Activated CD4-positive, alpha-beta memory T cell treated with anti-CD3 and anti-CD28 coated beads for 36 hours (primary cell): Measurements from ENCODE around the gene GABRD. TPM values are rescaled to one million over a fixed set of nuclear protein-coding genes. Genes with fewer than 3 reads are reported as not detected.

Source experiments
- CTCF ChIA-PET: fragments of 350-600 bp; sonication (Branson Sonifier 250); formaldehyde crosslinking; loops from one replicate; lab custom pipeline; 2021; ENCODE audit warnings: antibody characterized with exemption, inconsistent platforms; lab: Charles Lee
- POLR2A ChIA-PET: fragments of 350-600 bp; sonication (Branson Sonifier 250); formaldehyde crosslinking; loops from one replicate; lab custom pipeline; 2021; ENCODE audit warnings: antibody characterized with exemption; lab: Charles Lee
- DNase-seq: peaks from one replicate; pipeline ENCODE4 v3.0.0-alpha.2; 2020
- H3K27ac Mint-ChIP-seq: one replicate; pipeline ENCODE4 v1.8.0; 2021; ENCODE audit warnings: mixed read lengths
- H3K27me3 Mint-ChIP-seq: one replicate; pipeline ENCODE4 v1.8.0; 2021; ENCODE audit warnings: mixed read lengths
- H3K36me3 Mint-ChIP-seq: one replicate; pipeline ENCODE4 v1.8.0; 2021; ENCODE audit warnings: mixed read lengths
- H3K4me1 Mint-ChIP-seq: one replicate; pipeline ENCODE4 v1.8.0; 2021; ENCODE audit warnings: low read depth, mixed read lengths
- H3K4me3 Mint-ChIP-seq: one replicate; pipeline ENCODE4 v1.8.0; 2021; ENCODE audit warnings: mild to moderate bottlenecking, mixed read lengths
- H3K9me3 Mint-ChIP-seq: one replicate; pipeline ENCODE4 v1.8.0; 2021; ENCODE audit warnings: mixed read lengths
- intact Hi-C: fragments of 100-400 bp; cut with micrococcal nuclease; formaldehyde crosslinking; loops from one replicate; pipeline ENCODE4 v1.15.1; 2023
- total RNA-seq, 2 experiments: library from RNA; stranded (reverse); gene quantifications; one replicate each; pipeline ENCODE4 v1.2.3, GENCODE V29; 2021

The GABRD gene
- total RNA-seq, 2 experiments from 2014 or later = not detected

DNA sequence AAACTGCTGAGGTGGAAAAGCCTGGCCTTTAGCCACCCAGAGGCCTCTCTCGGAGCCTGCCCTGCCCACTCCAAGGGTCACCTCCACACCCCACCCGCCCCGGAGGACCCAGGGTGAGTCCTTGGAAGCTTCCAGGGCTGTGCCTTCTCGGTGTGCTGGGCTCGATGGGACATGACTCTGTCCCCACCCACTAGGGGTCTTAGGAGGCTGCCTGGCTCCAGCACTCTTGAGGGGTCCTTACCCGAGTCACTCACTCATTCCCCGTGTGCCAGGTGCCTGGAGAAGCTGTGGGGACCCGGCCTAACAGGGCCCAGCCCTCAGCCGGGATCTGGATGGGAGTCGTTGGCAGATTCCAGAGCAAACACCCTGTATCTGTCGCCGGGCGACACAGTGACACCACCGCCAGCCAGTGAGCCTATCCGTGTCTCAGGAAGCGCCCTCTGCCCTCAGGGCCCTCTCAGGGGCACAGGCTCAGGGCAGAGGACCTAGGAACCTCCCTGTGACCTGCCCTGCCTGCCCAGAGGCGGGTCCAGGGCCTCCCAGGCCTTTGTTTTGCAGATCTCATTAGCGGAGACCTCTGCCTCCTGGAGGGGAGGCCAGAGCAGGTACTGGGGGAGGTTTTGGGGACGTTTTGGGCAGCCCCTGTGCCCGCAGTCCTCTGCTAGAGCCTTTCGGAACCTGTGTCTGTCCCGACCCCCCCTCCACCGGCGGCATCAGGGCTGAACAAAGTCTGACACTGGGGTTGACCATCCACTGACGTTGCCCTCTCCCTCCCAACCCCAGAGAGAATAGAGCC is 28.0 kb downstream of the GABRD start:
- peaks cover 14% of the 10 kb centered on the region for H3K27me3 Mint-ChIP-seq
- intact Hi-C loops = loop anchor here (5.0 kb wide), 1 partner anchor 105 kb away; no protein-coding TSS in a partner anchor
- no peak overlapping the region for H3K27ac Mint-ChIP-seq
- ChIA-PET POLR2A (no interaction called here), CTCF (interaction anchor here (0.6 to 3.8 kb wide), 5 partner anchors 9 to 152 kb away, joined by 3 to 67 read pairs (median 3); no protein-coding TSS in a partner anchor)
- H3K9me3 Mint-ChIP-seq = no peaks in the 10 kb centered on the region
- no peak for DNase-seq
- no peak overlapping the region for H3K4me3 Mint-ChIP-seq
- peaks cover 12% of the 10 kb centered on the region for H3K4me1 Mint-ChIP-seq
- H3K36me3 Mint-ChIP-seq = no peaks in the 10 kb centered on the region

DNA sequence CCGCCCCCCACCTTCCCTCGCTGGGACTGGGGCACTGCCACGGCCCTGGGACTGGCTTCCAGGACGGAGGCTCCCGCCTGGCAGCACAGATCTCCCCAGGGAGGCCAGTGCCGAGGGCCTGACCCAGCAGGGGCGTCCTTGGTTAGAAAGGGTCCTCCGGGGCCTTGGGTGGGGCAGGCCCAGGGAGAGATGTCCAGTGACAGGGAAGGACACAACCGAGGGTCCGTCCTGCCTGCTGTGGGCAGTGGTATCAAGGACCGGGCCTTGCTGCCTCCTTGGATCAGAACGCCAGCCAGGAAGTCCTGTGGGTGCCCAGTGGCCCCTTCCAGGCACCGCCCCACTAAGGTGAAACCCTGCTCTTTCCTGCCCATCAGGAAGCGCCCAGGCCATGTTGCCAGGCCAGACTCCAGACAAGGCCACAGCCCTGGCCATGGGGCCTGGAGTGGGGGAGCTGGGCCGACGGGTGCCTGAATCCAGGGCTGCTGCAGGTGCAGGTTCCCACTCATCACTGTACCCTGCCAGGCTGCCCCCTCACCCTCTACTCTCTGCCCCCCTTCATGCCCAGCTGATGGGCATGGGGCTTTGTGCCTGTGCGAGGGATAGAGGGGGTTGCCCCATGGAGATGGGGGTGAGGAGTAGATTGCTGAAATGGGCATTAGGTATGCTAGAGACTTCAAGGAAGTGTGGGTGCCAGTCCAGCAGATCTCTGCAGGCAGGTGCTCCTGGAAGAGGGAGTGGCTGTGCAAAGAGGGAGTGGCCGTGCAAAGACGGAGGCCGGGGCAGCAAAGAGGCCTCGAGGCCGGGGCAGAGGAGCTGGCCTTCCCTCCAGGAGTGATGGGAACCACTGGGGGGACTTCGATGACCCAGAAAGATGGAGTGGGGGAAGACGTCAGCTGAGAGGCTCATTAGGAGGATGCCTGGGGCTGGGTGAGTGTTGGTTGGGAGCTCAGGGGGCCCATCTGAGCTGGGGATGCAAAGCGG is 28.9 kb downstream of the GABRD start:
- H3K36me3 Mint-ChIP-seq = no peaks in the 10 kb centered on the region
- intact Hi-C loops = loop anchor here (5.0 kb wide), 1 partner anchor 106 kb away; no protein-coding TSS in a partner anchor
- no peaks in the 10 kb centered on the region for H3K9me3 Mint-ChIP-seq
- H3K27me3 Mint-ChIP-seq = peaks cover 14% of the 10 kb centered on the region
- H3K4me1 Mint-ChIP-seq = peaks cover 14% of the 10 kb centered on the region
- H3K4me3 Mint-ChIP-seq = peak overlapping the region; percentile 78
- no peak overlapping the region for H3K27ac Mint-ChIP-seq
- ChIA-PET POLR2A (no interaction called here), CTCF (interaction anchor here (0.6 to 0.7 kb wide), 2 partner anchors 87 to 103 kb away, joined by 3 read pairs; no protein-coding TSS in a partner anchor)
- DNase-seq = no peak

DNA sequence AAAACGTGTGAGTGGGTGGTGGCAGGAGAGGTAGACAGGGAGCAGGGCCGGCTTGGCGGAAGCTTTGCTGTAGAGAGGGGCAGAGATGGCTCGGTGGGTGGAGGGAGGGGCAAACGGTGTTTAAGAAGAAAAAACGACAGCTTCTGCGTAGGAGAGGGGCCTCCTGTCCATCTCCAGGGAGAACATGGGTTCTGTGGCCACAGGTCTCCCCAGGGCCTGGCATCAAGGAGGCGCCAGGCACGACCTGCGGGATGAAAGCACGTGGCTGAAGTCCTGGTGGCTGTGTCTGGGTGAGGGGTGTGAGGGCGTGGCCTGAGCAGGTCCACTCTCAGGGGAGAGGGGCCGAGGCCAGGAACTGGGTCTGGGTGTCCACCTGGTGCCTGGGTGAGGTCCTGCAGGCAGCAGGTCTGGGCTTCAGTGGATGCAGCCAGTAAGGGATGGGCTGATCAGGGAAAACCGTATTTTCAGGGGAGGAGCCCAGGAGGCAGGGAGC is 30.1 kb downstream of the GABRD start:
- ChIA-PET CTCF (no interaction called here), POLR2A (no interaction called here)
- H3K36me3 Mint-ChIP-seq = no peaks in the 10 kb centered on the region
- intact Hi-C loops = loop anchor here (5.0 kb wide), 1 partner anchor 107 kb away; no protein-coding TSS in a partner anchor
- peak overlapping the region; percentile 78 for H3K4me3 Mint-ChIP-seq
- peaks cover 14% of the 10 kb centered on the region for H3K27me3 Mint-ChIP-seq
- DNase-seq = peak; percentile 22
- peaks cover 13% of the 10 kb centered on the region for H3K4me1 Mint-ChIP-seq
- H3K27ac Mint-ChIP-seq = no peak overlapping the region
- no peaks in the 10 kb centered on the region for H3K9me3 Mint-ChIP-seq

DNA sequence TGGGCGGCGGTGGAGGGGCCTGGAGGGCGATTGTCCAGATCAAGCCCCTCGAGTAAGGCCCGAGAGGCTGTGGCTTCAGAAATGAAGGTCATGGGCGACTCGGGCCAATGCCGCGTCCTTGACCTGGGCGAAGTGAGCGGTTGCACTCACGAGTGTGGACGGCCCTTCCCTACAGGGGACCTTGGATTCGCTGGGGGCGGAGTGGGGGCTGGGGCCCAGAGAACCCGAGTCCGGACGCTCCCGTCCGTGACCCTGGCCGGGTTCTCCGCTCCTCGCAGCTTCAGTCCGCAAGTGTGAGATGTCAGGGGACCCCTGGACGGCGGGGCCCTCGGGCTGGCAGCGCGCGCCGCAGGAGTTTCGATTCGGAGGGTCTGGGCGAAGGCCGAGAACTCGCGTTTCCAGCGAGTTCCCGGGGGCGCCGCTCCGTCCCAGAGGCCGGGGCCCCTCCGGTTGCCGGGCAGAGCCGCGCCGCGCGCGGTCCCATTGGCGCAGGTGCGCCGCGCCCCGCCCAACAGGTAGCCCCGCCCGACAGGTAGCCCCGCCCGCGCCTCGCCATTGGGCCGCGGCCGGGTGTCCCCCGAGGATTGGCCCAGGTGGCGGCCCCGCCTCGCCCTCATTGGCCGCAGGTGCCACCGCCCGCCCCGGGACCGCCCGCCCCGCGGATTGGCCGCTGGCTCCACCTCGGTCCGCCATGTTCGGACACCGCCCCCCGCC is 30.7 kb downstream of the GABRD start, which contains the start of gene PRKCZ:
Gene PRKCZ (plus strand): TSS at position 694 of the 714 bp plus-strand sequence. CDS start 220 bp downstream, outside the sequence.
- POLR2A ChIA-PET = no interaction called here
- peaks cover 14% of the 10 kb centered on the region for H3K27me3 Mint-ChIP-seq

DNA sequence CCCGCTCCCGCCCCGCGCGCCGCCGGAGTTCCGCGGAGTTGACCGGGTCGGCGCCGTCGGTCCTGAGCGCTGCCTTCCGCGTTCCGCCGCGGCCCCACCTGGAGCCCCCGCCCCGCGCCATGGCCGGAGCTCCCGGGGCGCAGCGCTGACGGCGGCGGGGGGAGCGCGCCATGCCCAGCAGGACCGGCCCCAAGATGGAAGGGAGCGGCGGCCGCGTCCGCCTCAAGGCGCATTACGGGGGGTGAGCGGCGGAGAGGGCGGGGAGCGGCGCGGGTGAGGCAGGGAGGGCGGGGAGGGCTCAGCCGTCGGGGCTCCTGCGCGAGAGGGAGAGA is 31.3 kb downstream of the GABRD start:
- peaks cover 13% of the 10 kb centered on the region for H3K4me1 Mint-ChIP-seq
- peak overlapping the region; percentile 58 for H3K4me3 Mint-ChIP-seq
- DNase-seq = peak; percentile 52
- peaks cover 14% of the 10 kb centered on the region for H3K27me3 Mint-ChIP-seq
- intact Hi-C loops = no loop called here
- H3K27ac Mint-ChIP-seq = no peak overlapping the region
- ChIA-PET CTCF (no interaction called here), POLR2A (no interaction called here)
- no peaks in the 10 kb centered on the region for H3K9me3 Mint-ChIP-seq
- no peaks in the 10 kb centered on the region for H3K36me3 Mint-ChIP-seq

More for the DNA sequence above, 30.7 kb downstream of the GABRD start, which contains the start of gene PRKCZ:
- Mint-ChIP-seq H3K4me3 (peak within 1 kb of the TSS; percentile 78), H3K27ac (no peak within 1 kb of the TSS), H3K4me1 (peaks cover 13% of the 10 kb centered on the region), H3K36me3 (no peaks in the 10 kb centered on the region), H3K9me3 (no peaks in the 10 kb centered on the region)
- CTCF ChIA-PET = no interaction called here
- DNase-seq = peak; percentile 95
- intact Hi-C loops = loop anchor here (5.0 kb wide), 1 partner anchor 108 kb away; no protein-coding TSS in a partner anchor

- no peaks in the 10 kb centered on the region for H3K36me3 Mint-ChIP-seq
- H3K9me3 Mint-ChIP-seq = no peaks in the 10 kb centered on the region
- peaks cover 10% of the 10 kb centered on the region for H3K4me1 Mint-ChIP-seq
- H3K27me3 Mint-ChIP-seq = peaks cover 11% of the 10 kb centered on the region
- intact Hi-C loops = no loop called here
- ChIA-PET POLR2A (no interaction called here), CTCF (no interaction called here)
- peak overlapping the region; percentile 58 for H3K4me3 Mint-ChIP-seq
- H3K27ac Mint-ChIP-seq = no peak overlapping the region
- DNase-seq = no peak
These were observed 31.9 kb downstream of the GABRD start for GRCh38 chr1:2050793-2051682.

GRCh38 chr1:2052054-2052679 is 33.0 kb downstream of the GABRD start:
- ChIA-PET CTCF (no interaction called here), POLR2A (no interaction called here)
- no peak for DNase-seq
- no peak overlapping the region for H3K27ac Mint-ChIP-seq
- peak overlapping the region; percentile 58 for H3K4me3 Mint-ChIP-seq
- no peaks in the 10 kb centered on the region for H3K9me3 Mint-ChIP-seq
- H3K36me3 Mint-ChIP-seq = peaks cover 2% of the 10 kb centered on the region
- H3K27me3 Mint-ChIP-seq = peaks cover 11% of the 10 kb centered on the region
- peaks cover 10% of the 10 kb centered on the region for H3K4me1 Mint-ChIP-seq
- intact Hi-C loops = no loop called here

- DNase-seq = no peak
- intact Hi-C loops = no loop called here
- H3K36me3 Mint-ChIP-seq = peaks cover 2% of the 10 kb centered on the region
- CTCF ChIA-PET = no interaction called here
- peaks cover 11% of the 10 kb centered on the region for H3K27me3 Mint-ChIP-seq
- no peak overlapping the region for H3K27ac Mint-ChIP-seq
- POLR2A ChIA-PET = no interaction called here
- H3K4me1 Mint-ChIP-seq = peaks cover 10% of the 10 kb centered on the region
- H3K9me3 Mint-ChIP-seq = no peaks in the 10 kb centered on the region
- no peak overlapping the region for H3K4me3 Mint-ChIP-seq
These were observed 33.6 kb downstream of the GABRD start for GRCh38 chr1:2052756-2053155.

DNA sequence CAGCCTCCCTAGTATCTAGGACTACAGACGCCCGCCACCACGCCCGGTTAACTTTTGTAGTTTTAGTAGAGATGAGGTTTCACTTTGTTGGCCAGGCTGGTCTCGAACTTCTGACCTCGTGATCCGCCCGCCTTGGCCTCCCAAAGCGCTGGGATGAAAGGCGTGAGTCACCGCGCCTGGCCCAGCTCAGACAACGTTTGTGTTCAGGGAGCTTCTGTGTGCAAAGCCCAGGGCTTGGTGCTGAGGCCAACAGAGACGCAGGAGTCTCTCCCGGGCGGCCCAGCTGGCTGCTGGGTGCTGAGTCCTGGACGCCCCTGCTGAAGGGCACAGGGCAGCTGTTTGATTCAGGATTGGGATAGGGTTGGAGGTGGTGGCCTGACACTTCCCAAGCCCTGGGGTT is 34.1 kb downstream of the GABRD start:
- H3K4me3 Mint-ChIP-seq = no peak overlapping the region

GRCh38 chr1:2053784-2054376 is 34.7 kb downstream of the GABRD start:
- no peaks in the 10 kb centered on the region for H3K9me3 Mint-ChIP-seq
- POLR2A ChIA-PET = no interaction called here
- CTCF ChIA-PET = interaction anchor here (0.7 kb wide), 1 partner anchor 94 kb away, joined by 3 read pairs; no protein-coding TSS in a partner anchor

More for the DNA sequence above, 34.1 kb downstream of the GABRD start:
- CTCF ChIA-PET = interaction anchor here (0.7 kb wide), 1 partner anchor 93 kb away, joined by 3 read pairs; no protein-coding TSS in a partner anchor
- H3K36me3 Mint-ChIP-seq = peaks cover 2% of the 10 kb centered on the region
- peaks cover 10% of the 10 kb centered on the region for H3K27me3 Mint-ChIP-seq
- POLR2A ChIA-PET = no interaction called here
- H3K27ac Mint-ChIP-seq = no peak overlapping the region
- intact Hi-C loops = no loop called here
- DNase-seq = no peak
- no peaks in the 10 kb centered on the region for H3K9me3 Mint-ChIP-seq
- peaks cover 10% of the 10 kb centered on the region for H3K4me1 Mint-ChIP-seq

More at GRCh38 chr1:2053784-2054376, 34.7 kb downstream of the GABRD start:
- Mint-ChIP-seq H3K4me1 (peaks cover 9% of the 10 kb centered on the region), H3K27ac (no peak overlapping the region), H3K4me3 (no peak overlapping the region), H3K36me3 (peaks cover 2% of the 10 kb centered on the region), H3K27me3 (peaks cover 6% of the 10 kb centered on the region)
- no peak for DNase-seq
- intact Hi-C loops = no loop called here
